T-helper 17 cell (primary cell): ENCODE results near the gene USB1. TPM values are rescaled to one million over a fixed set of nuclear protein-coding genes. Genes with fewer than 3 reads are reported as not detected.

ENCODE experiments used
- ATAC-seq: fragments of 150-1000 bp; cut with Tn5 transposase; 2 replicates; pipeline ENCODE4 v1.10.0; 2021; ENCODE audit warnings: mild to moderate bottlenecking, moderate library complexity
- DNase-seq, 3 donors: peaks; one replicate each; pipeline versions ENCODE4 v3.0.0 to v3.0.0-alpha.2; 2020 to 2021
- H3K9me3 ChIP-seq: one replicate; pipeline ENCODE4 v1.7.0; 2013; ENCODE audit warnings: low read length, mild to moderate bottlenecking; ENCODE audit not compliant: control insufficient read depth, poor library complexity, severe bottlenecking
- H3K27ac Mint-ChIP-seq: one replicate; pipeline ENCODE4 v1.8.0; 2022; ENCODE audit warnings: mild to moderate bottlenecking, moderate library complexity, mixed read lengths
- H3K27me3 Mint-ChIP-seq: one replicate; pipeline ENCODE4 v1.8.0; 2022; ENCODE audit warnings: mixed read lengths
- H3K36me3 Mint-ChIP-seq: one replicate; pipeline ENCODE4 v1.8.0; 2022; ENCODE audit warnings: low read depth, mixed read lengths
- H3K4me1 Mint-ChIP-seq: one replicate; pipeline ENCODE4 v1.8.0; 2022; ENCODE audit warnings: mild to moderate bottlenecking, mixed read lengths
- H3K4me3 Mint-ChIP-seq: one replicate; pipeline ENCODE4 v1.8.0; 2022; ENCODE audit warnings: mild to moderate bottlenecking, moderate library complexity, mixed read lengths
- total RNA-seq, 4 donors: library from RNA in 2 of 4; stranded (reverse) in 2 of 4; gene quantifications; one replicate each; pipeline ENCODE4 v1.2.3 and lab custom pipeline; 2022 to 2026

Gene USB1
- total RNA-seq, 2 donors from 2014 or later, result 34.1 to 35.7 TPM

DNA sequence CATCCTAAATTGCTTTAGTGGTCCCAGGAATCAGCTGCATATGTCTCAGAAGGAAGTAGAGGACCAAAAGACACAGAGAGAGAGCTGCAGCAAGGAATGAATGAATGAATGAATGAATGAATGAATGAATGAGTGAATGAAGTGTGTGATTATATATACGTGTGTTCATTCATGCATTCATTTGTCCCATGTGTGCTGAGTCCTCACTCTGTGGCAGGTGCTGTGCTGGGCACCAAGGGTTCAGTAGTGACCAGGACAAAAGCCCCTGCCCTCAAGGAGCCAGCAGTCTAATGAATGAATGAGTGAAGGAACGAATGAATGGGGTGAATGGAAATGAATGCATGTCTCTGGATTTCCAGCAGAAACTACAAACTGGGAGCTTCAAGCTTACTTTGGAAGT, 39.7 kb upstream of the USB1 start:
- H3K27ac Mint-ChIP-seq, result no peak overlapping the region
- H3K4me1 Mint-ChIP-seq, result no peaks in the 10 kb centered on the region
- H3K27me3 Mint-ChIP-seq, result no peaks in the 10 kb centered on the region
- no peak for DNase-seq
- H3K9me3 ChIP-seq, result no peaks in the 10 kb centered on the region
- no peak for ATAC-seq
- H3K4me3 Mint-ChIP-seq, result no peak overlapping the region
- no peaks in the 10 kb centered on the region for H3K36me3 Mint-ChIP-seq

DNA sequence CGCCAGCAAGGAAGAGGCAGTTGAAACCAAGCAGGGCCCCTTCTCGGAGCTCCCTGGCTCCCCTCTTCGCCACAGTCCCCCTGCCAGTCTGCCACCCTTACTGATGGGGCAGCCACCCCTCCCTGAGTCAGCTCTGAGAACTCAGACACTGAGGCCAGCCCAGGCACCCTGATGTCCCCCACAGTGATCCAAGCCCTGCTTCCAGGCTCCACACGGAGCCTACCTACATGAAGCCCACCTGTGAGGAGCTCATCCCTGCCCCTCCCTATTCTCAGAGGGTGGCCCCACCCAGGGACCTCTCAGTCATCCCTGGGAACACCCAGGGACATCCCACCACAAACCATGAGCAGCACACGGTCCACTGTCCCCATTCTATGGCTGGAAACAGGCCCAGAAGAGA, 39.2 kb upstream of the USB1 start:
- H3K27ac Mint-ChIP-seq, result no peak overlapping the region
- no peaks in the 10 kb centered on the region for H3K4me1 Mint-ChIP-seq
- H3K4me3 Mint-ChIP-seq, result no peak overlapping the region
- no peak for ATAC-seq
- no peak for DNase-seq
- H3K36me3 Mint-ChIP-seq, result no peaks in the 10 kb centered on the region
- no peaks in the 10 kb centered on the region for H3K27me3 Mint-ChIP-seq
- H3K9me3 ChIP-seq, result no peaks in the 10 kb centered on the region

DNA sequence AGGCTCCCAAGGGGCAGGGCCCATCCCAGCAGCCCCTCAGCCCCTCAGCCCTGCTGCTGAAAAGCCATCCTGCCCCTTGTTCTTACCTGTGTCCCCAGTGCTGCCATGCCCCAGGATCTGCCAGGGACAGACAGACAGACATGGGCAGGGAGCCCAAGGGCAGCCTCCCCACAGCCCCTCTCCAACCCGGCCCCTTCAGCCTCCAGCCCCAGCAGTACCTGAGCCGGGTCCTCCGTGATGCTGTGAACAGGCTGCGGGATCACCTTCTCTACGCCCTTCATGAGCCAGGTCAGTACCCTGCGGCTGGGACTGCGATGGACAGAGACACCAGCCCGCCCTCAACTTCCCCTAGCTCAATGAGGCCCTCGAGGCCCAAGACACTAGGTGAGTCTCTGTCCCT, 38.5 kb upstream of the USB1 start:
- no peaks in the 10 kb centered on the region for H3K9me3 ChIP-seq
- DNase-seq (no peak), ATAC-seq (no peak)
- no peaks in the 10 kb centered on the region for H3K4me1 Mint-ChIP-seq
- H3K36me3 Mint-ChIP-seq, result no peaks in the 10 kb centered on the region
- H3K27ac Mint-ChIP-seq, result no peak overlapping the region
- H3K4me3 Mint-ChIP-seq, result no peak overlapping the region
- H3K27me3 Mint-ChIP-seq, result no peaks in the 10 kb centered on the region

DNA sequence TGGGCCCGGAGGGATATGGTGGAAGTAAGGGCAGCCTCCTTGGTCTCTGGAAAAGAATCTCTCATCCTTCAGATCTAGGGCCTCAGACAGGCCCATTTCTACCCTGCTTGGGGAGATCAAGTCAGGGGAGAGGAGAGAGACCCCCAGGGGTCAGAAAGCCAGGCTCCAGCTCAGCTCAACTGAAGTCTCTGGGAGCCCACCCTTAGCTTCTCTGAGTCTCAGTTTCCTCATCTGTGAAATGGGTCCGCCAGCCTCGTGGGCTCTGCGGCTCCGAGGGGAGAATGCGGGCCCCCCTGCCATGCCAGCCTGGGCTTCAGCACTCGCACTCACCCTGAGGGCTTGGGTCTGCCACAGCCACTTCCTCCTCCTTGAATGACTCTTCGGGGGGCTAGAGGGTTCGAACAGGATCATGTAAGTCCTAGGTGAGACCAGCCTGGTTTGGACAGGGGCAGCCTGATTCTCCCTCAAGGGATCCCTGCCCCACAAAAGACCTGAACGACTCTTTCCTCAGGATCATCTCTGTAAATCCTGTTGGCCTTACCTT, 37.0 kb upstream of the USB1 start:
- no peaks in the 10 kb centered on the region for H3K27me3 Mint-ChIP-seq
- no peaks in the 10 kb centered on the region for H3K36me3 Mint-ChIP-seq
- no peaks in the 10 kb centered on the region for H3K4me1 Mint-ChIP-seq
- no peaks in the 10 kb centered on the region for H3K9me3 ChIP-seq
- ATAC-seq (no peak), DNase-seq (no peak)
- H3K27ac Mint-ChIP-seq, result no peak overlapping the region
- no peak overlapping the region for H3K4me3 Mint-ChIP-seq

DNA sequence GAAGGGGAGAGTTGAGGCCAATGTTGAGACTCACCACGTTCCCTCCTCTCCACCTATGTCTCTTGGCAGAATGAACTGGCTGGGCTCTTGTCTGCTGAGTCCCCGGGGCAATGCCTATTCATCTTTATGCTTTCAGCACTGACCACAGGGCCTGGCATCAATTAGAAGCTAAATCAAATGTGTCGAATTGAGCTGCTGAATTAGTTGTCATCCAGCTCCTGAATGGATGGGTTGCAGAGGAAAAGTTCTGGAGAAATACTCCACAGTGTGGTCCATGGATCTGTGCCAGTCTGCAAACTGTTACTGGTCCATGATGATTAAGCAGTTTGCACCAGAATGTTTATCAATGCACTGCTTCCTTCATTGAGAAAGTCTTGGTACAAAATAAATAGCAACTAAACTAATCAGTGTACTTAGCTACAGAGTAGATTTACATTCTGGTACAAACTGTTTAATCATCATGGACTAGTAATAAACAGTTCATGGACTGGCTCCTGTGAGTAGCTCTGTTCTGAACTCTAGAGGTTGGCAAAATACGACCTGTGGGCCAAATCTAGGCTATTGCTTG, 34.9 kb upstream of the USB1 start:
- no peaks in the 10 kb centered on the region for H3K9me3 ChIP-seq
- peak overlapping the region; percentile 47 for H3K27ac Mint-ChIP-seq
- no peaks in the 10 kb centered on the region for H3K36me3 Mint-ChIP-seq
- ATAC-seq, result no peak
- no peaks in the 10 kb centered on the region for H3K27me3 Mint-ChIP-seq
- DNase-seq, result no peak
- no peaks in the 10 kb centered on the region for H3K4me1 Mint-ChIP-seq
- H3K4me3 Mint-ChIP-seq, result no peak overlapping the region

DNA sequence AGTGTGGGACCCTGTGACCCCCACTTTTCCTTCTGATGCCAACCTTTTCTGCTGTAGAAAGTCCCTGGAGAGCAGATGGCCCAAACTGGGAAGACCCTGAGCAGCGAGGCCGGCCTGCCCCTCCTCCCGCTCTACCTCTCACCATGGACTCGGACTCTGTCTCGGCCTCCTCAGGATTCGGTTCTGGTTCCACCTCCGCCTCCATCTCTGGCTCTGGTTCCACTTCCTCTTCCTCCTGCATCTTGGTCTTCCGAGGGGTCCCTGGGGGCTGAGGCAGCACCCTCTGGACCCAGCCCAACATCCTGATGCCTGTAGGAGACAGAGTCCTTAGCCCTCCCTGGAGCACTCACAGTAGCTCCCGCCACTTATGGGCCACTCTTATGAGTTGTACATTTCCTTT, 34.2 kb upstream of the USB1 start:
- DNase-seq, result no peak

DNA sequence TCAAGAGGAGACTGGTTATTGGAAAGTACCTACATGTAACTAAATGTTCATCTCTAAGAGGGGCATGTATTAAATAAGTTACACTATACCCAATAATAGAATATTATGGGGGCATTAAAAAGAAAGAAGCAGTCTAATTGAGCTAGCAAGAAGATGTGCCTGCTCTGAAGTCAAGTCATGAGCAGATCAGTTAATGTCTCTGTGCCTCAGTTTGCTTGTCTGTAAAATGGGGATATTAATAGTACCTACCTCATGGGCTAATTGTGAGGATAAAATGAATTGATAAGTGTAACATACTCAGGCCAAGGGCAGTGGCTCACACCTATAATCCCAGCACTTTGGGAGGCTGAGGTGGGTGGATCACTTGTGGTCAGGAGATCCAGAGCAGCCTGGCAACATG, 33.3 kb upstream of the USB1 start:
- H3K4me1 Mint-ChIP-seq, result no peaks in the 10 kb centered on the region
- H3K27me3 Mint-ChIP-seq, result peaks cover 10% of the 10 kb centered on the region
- DNase-seq, result no peak
- H3K27ac Mint-ChIP-seq, result no peak overlapping the region
- peaks cover 6% of the 10 kb centered on the region for H3K36me3 Mint-ChIP-seq
- no peak for ATAC-seq
- no peaks in the 10 kb centered on the region for H3K9me3 ChIP-seq
- H3K4me3 Mint-ChIP-seq, result no peak overlapping the region

More for the DNA sequence above, 34.2 kb upstream of the USB1 start:
- no peak for ATAC-seq
- H3K36me3 Mint-ChIP-seq, result peaks cover 3% of the 10 kb centered on the region
- no peak overlapping the region for H3K27ac Mint-ChIP-seq
- H3K9me3 ChIP-seq, result no peaks in the 10 kb centered on the region
- no peak overlapping the region for H3K4me3 Mint-ChIP-seq
- peaks cover 3% of the 10 kb centered on the region for H3K27me3 Mint-ChIP-seq
- H3K4me1 Mint-ChIP-seq, result no peaks in the 10 kb centered on the region

DNA sequence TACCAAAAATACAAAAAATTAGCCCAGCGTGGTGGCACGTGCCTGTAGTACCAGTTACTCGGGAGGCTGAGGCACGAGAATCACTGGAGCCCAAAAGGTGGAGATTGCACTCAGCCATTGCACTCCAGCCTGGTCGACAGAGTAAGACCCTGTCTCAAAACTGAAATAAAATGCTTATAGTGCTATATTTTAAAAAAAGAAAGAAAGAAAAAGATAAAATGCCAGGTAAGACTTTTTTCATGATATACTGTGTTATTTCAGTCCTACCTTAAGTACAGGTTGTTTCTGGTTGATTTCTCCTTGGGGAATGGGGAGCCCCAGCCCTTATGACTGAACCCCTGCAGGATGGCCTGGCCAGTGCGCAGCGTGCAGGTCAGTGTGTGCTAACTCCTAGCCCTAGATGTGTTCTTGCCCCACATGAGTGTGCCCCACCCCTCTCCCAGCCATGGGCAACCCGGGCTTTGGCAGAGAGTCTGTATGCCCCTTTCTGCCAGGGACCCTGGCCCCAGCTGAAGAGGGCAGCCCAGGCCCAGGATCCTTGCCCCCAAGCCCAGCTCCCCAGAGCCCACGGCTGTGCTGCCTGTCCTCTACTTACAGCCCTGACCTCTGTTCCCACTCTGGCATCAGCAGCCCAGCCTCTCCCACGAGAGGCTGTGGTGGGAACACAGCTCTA, 31.6 kb upstream of the USB1 start:
- ATAC-seq (no peak), DNase-seq (no peak)
- Mint-ChIP-seq H3K4me3 (no peak overlapping the region), H3K4me1 (peaks cover 4% of the 10 kb centered on the region), H3K27me3 (peaks cover 10% of the 10 kb centered on the region), H3K27ac (no peak overlapping the region), H3K36me3 (peaks cover 6% of the 10 kb centered on the region)
- H3K9me3 ChIP-seq, result no peaks in the 10 kb centered on the region

DNA sequence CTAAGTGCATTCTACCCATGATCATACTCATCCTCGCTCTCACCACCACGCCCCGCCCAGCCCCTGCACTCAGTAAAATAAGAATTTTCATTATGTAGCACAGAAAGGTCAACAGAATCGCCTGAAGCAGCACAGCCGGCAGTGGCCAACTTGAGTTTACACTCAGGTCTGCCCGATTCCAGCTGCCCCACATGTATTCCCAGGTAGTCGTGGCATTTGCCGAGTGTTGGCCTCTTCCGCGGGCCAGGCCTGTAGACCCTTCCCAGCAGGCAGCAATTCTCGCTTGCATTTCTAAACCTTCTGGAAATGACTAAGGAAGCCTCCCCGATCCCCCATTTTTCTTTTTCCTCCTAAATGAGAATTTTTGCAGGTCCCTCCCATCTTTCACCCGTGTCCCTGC, 30.9 kb upstream of the USB1 start:
- no peaks in the 10 kb centered on the region for H3K9me3 ChIP-seq
- no peak for ATAC-seq
- no peak for DNase-seq
- peaks cover 6% of the 10 kb centered on the region for H3K36me3 Mint-ChIP-seq
- peaks cover 10% of the 10 kb centered on the region for H3K27me3 Mint-ChIP-seq
- no peak overlapping the region for H3K27ac Mint-ChIP-seq
- H3K4me3 Mint-ChIP-seq, result no peak overlapping the region
- peaks cover 4% of the 10 kb centered on the region for H3K4me1 Mint-ChIP-seq

DNA sequence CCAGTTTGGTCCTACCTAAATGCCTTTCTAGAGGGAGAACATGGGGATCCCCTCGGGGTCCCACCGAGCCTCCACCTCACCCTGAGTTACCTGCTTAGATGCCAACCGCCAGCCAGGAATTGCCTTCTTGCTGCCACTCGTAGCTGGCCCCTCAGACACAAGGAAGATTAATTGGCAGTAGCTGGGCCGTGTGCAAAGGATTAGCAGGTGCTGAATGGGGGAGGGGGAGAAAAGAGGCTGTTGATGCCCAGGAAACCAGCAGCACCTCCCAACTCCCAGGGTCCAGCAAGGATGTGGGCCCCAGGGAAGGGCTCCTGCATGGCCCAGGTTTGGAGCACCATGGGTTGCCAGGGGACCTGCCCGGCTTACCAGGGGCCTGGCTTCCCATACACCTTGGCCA, 30.2 kb upstream of the USB1 start, which contains the start of gene CNGB1:
Gene CNGB1 (minus strand): TSS at position 159 of the 400 bp plus-strand sequence. CDS start 3,842 bp downstream, outside the sequence.
- ATAC-seq (no peak), DNase-seq (no peak)
- peaks cover 4% of the 10 kb centered on the region for H3K4me1 Mint-ChIP-seq
- H3K9me3 ChIP-seq, result no peaks in the 10 kb centered on the region
- no peak within 1 kb of the TSS for H3K4me3 Mint-ChIP-seq
- H3K27me3 Mint-ChIP-seq, result peaks cover 10% of the 10 kb centered on the region
- H3K27ac Mint-ChIP-seq, result peak within 1 kb of the TSS; percentile 8
- H3K36me3 Mint-ChIP-seq, result peaks cover 6% of the 10 kb centered on the region

DNA sequence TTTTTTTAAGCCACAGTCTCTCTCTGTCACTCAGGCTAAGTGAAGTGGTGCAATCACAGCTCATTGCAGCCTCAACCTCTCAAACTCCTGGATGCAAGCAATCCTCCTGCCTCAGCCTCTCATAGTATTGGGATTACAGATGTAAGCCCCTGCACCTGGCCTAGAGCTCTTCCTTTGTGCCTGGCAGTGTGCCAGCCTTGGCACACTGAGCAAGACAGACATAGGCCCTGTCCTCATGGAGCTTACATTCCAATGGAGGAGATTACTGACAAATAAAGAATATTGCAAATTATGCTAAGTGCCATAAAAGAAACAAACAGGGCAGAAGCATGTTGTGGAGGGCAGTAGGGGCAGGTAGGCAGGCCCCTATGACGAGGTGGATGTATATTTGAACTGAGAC, 29.4 kb upstream of the USB1 start:
- Mint-ChIP-seq H3K27me3 (peaks cover 10% of the 10 kb centered on the region), H3K4me1 (peaks cover 4% of the 10 kb centered on the region), H3K36me3 (peaks cover 6% of the 10 kb centered on the region), H3K27ac (peak overlapping the region; percentile 8), H3K4me3 (no peak overlapping the region)
- no peaks in the 10 kb centered on the region for H3K9me3 ChIP-seq
- ATAC-seq, result no peak
- DNase-seq, result no peak

DNA sequence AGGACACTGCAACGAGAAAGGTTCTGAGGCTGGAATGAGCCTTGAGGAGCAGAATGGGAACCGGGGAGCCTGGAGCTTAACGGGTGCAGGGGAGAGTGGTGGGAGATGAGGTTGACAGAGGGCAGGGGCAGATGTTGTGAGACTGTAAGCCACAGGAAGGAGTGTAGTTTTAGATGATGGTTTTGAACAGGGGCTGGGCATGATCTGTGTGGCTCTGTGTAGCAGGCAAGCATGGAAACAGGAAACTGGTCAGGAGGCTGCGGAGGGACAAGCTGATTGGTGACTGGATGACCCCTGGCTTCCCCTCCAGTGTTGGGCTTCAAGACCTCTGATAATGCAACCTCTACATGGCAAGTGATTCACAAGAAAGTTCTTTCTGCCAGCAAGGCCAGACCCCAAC, 28.9 kb upstream of the USB1 start:
- ATAC-seq, result no peak
- no peaks in the 10 kb centered on the region for H3K9me3 ChIP-seq
- Mint-ChIP-seq H3K4me3 (no peak overlapping the region), H3K27ac (peak overlapping the region; percentile 8), H3K36me3 (peaks cover 6% of the 10 kb centered on the region), H3K27me3 (peaks cover 10% of the 10 kb centered on the region), H3K4me1 (peaks cover 4% of the 10 kb centered on the region)
- no peak for DNase-seq

DNA sequence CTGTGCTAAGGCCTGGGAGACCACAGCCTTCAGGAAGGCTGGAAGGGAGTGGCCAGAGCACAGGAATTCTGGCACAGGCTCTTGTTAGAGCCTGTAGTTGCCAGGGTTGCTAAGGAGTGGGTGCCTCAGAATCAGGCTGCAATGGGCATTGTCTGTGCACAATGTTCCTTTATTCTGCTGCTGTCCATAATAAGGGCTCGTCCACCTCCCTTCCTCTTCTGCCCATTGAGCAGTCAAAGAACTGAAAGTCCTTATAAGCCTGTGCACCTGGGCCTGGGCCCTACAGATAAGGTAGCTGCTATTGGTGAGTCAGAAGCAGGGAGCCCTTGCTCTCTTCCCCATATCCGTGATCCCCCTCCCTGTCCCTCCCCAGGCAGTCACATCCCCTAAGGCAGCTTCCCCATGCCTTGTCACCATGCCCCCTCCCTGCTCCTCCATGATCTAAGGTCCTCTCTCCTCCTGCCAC, 24.8 kb upstream of the USB1 start:
- H3K4me1 Mint-ChIP-seq, result peaks cover 8% of the 10 kb centered on the region
- peaks cover 6% of the 10 kb centered on the region for H3K36me3 Mint-ChIP-seq
- H3K27me3 Mint-ChIP-seq, result peaks cover 10% of the 10 kb centered on the region
- DNase-seq (no peak), ATAC-seq (no peak)
- H3K4me3 Mint-ChIP-seq, result no peak overlapping the region
- H3K9me3 ChIP-seq, result no peaks in the 10 kb centered on the region
- H3K27ac Mint-ChIP-seq, result no peak overlapping the region
